IPS-20b (cell line): ENCODE data around the gene OVAAL.
"Not testable (repeated sequence)": the region's sequence is repeated elsewhere in the genome, so short reads cannot be mapped to it uniquely, and the experiment has no call there.

Experiments
- H3K27ac ChIP-seq: one replicate; pipeline ENCODE4 v1.5.1; 2013; ENCODE audit warnings: low read length
- H3K27me3 ChIP-seq: 2 replicates; pipeline ENCODE4 v1.6.1; 2013; ENCODE audit warnings: mild to moderate bottlenecking, low read length, inconsistent platforms; ENCODE audit not compliant: insufficient read depth
- H3K36me3 ChIP-seq: 2 replicates; pipeline ENCODE4 v1.6.1; 2013; ENCODE audit warnings: low read depth, mild to moderate bottlenecking, inconsistent platforms, low read length, moderate library complexity; ENCODE audit not compliant: insufficient read depth
- H3K4me1 ChIP-seq: 2 replicates; pipeline ENCODE4 v1.6.1; 2013; ENCODE audit warnings: mild to moderate bottlenecking, control low read depth, inconsistent platforms, low read length, moderate library complexity; ENCODE audit not compliant: insufficient read depth
- H3K4me3 ChIP-seq: 2 replicates; pipeline ENCODE4 v1.5.1; 2013; ENCODE audit warnings: mild to moderate bottlenecking, low read length, inconsistent platforms
- H3K9ac ChIP-seq: 2 replicates; pipeline ENCODE4 v1.6.1; 2013; ENCODE audit warnings: low read depth, mild to moderate bottlenecking, inconsistent platforms, low read length, moderate library complexity
- H3K9me3 ChIP-seq: 2 replicates; pipeline ENCODE4 v1.6.1; 2013; ENCODE audit warnings: mild to moderate bottlenecking, low read depth, low read length, inconsistent platforms; ENCODE audit not compliant: insufficient read depth

Gene OVAAL

DNA sequence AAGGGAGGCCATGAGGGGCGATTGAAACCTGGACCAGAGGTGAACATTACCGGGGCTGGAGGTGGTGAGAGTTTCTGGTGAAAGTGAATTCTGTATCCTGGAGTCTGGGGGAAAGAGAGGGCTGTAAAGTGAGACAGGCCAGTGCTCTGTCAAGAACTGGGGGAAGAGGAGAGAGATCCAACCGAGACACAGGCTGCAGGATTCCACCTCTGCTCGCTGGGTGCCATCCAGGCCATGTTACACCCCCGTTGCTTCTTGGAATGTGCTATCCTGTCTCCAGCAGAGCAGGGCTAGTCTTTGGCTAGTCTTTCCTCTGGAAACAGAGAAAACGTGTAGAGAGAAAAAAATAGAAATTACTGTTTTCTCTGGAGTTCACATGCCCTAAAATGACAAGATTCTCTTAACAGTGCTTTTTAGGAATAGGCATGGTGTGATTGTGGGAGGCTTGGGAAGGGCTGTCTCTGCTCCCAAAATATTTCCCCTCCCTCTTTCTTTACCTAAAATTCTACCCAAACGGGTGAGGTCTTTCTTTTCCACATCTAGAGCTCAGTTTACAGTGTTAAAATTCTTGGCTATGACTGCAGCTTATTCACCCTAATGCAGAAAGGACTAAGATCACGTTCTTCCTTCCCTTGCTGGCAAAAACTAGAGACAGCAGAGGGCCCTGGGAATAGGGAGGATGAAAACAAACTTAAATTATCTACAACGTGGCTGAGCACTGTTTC, 16.5 kb upstream of the OVAAL start:
- Histone ChIP-seq H3K9me3 (no peaks in the 10 kb centered on the region), H3K36me3 (no peaks in the 10 kb centered on the region), H3K4me3 (no peak overlapping the region; the same call in 1 of the 2 replicates), H3K4me1 (peaks cover 10% of the 10 kb centered on the region), H3K27ac (no peak overlapping the region), H3K9ac (no peak overlapping the region), H3K27me3 (no peaks in the 10 kb centered on the region)

DNA sequence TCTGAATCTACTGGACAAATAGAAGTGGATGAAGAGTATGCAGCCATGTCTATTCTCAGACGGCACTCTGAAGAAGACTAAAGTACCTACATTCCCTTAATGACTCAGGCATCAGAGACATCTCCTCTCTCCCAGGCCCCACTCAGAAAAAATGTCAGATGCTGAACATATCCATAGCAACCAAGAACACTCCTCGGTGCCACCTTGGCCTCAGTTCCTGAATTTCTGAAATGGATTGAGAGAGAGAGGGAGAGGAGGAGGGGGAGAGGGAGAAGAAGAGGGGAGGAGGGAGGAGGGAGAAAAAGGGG, 16.0 kb upstream of the OVAAL start:
- H3K4me1 ChIP-seq, result peaks cover 10% of the 10 kb centered on the region
- H3K9me3 ChIP-seq, result no peaks in the 10 kb centered on the region
- H3K36me3 ChIP-seq, result no peaks in the 10 kb centered on the region
- H3K4me3 ChIP-seq, result no peak overlapping the region
- H3K27ac ChIP-seq, result no peak overlapping the region
- H3K9ac ChIP-seq, result no peak overlapping the region
- no peaks in the 10 kb centered on the region for H3K27me3 ChIP-seq

DNA sequence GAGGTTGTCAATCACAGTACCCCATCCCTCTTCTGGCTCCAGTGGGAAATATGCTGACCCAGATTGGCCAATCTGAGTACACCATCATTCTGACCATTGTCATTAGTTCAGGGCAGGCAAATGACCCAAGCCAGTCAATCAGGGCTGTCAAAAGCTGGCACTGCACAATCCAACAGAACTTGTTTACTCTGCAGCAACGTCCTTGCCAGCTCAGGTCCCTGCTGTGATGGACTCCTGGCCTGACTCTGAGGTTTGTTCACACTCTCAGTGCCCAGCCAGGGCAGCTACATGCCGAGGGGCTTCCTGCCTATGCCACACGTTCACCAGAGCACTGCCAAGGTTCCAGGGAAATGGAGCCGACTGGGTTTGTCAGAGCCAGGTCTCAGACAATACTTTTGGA, 14.7 kb upstream of the OVAAL start:
- H3K4me3 ChIP-seq, result no peak overlapping the region
- no peaks in the 10 kb centered on the region for H3K36me3 ChIP-seq
- H3K9ac ChIP-seq, result no peak overlapping the region
- H3K27ac ChIP-seq, result no peak overlapping the region
- H3K4me1 ChIP-seq, result peaks cover 10% of the 10 kb centered on the region
- H3K9me3 ChIP-seq, result no peaks in the 10 kb centered on the region
- no peaks in the 10 kb centered on the region for H3K27me3 ChIP-seq

DNA sequence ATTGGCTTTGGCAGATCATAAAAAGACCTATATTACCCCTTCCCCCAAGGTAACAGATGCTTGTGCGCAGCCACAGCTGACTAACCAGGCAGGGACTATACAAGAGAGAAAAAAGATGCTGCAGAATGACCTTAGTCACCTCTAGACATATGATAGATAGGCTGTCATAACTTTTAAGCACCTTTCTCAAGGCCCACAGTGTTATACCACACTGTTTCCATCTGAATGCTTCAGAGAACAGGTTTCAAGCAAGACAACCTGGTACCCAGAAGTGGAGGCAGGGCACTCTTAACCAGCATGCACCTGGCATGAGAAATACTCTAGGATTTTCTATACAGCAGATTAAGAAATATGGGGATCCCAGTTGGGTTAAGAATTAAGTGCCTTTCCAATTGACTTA, 12.8 kb upstream of the OVAAL start:
- H3K9me3 ChIP-seq, result no peaks in the 10 kb centered on the region
- no peaks in the 10 kb centered on the region for H3K27me3 ChIP-seq
- H3K27ac ChIP-seq, result no peak overlapping the region
- no peaks in the 10 kb centered on the region for H3K36me3 ChIP-seq
- peaks cover 10% of the 10 kb centered on the region for H3K4me1 ChIP-seq
- H3K9ac ChIP-seq, result no peak overlapping the region
- H3K4me3 ChIP-seq, result no peak overlapping the region

DNA sequence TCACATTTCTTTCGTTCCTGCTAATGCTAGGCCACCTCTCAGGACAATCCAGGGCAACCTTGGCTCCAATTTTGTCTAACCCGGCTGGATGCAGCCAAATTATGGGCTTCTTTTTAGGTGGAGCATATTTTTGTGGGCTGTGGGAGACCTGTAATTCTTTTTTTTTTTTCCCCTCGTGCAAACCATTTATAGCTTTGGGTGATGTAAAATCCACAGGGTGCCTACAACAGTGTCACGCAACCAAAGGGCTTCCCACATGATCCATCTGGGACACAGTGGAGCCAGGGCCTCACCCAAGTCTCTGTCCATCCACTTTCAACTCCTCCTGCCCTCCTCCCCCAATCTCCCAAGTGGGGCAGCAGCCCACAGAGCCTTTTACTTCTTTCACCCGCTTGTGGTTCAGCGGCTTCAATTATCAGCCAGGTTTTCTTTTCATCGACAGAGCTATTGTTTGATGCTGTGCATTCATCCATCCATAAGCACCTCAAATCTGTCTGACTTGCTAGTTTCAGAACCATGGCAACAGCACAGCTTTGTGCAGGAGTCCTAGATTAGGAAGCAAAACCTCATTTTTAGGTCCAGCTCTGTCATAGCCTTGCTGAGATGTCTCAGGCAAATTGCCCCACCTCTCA, 10.0 kb upstream of the OVAAL start:
- Histone ChIP-seq H3K4me3 (no peak overlapping the region), H3K27ac (no peak overlapping the region), H3K9me3 (no peaks in the 10 kb centered on the region), H3K9ac (no peak overlapping the region), H3K4me1 (no peaks in the 10 kb centered on the region), H3K36me3 (no peaks in the 10 kb centered on the region), H3K27me3 (no peaks in the 10 kb centered on the region)

DNA sequence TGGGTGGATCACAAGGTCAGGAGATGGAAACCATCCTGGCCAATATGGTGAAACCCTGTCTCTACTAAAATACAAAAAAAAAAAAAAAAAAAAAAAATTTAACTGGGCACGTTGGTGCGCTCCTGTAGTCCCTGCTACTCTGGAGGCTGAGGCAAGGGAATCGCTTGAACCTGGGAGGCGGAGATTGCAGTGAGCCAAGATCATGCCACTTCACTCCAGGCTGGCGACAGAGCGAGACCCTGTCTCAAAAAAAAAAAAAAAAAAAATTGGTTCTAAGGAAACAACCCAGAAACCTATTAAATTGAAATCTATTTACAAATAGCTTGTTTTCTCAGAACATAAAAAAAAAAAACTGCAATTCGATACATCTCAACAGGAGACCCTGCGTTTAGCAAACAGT, 9.0 kb upstream of the OVAAL start:
- not testable (repeated sequence) for H3K27me3 ChIP-seq, H3K9me3 ChIP-seq, H3K36me3 ChIP-seq, H3K27ac ChIP-seq, H3K9ac ChIP-seq, H3K4me1 ChIP-seq, H3K4me3 ChIP-seq

DNA sequence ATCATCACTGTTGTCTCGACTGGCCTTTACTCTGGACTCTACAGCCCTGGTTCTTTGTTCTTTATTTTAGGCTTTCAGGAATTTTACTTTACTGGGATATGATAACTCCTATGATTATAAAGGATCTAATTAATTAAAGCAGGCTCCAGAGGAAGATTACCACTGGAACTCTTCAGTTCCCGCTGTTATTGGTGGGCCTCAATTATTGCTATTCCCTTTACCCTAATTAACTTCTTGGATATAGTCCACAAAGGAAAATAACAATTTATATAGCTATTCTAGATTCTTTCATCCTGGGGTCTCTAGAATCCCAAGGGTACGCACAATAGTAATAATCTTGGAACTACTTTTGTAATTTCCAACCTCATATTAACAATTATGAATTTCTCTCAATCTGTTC, 8.5 kb upstream of the OVAAL start:
- H3K9me3 ChIP-seq, result no peaks in the 10 kb centered on the region
- no peaks in the 10 kb centered on the region for H3K4me1 ChIP-seq
- no peak overlapping the region for H3K9ac ChIP-seq
- H3K36me3 ChIP-seq, result no peaks in the 10 kb centered on the region
- no peak overlapping the region for H3K4me3 ChIP-seq
- H3K27ac ChIP-seq, result no peak overlapping the region
- no peaks in the 10 kb centered on the region for H3K27me3 ChIP-seq

DNA sequence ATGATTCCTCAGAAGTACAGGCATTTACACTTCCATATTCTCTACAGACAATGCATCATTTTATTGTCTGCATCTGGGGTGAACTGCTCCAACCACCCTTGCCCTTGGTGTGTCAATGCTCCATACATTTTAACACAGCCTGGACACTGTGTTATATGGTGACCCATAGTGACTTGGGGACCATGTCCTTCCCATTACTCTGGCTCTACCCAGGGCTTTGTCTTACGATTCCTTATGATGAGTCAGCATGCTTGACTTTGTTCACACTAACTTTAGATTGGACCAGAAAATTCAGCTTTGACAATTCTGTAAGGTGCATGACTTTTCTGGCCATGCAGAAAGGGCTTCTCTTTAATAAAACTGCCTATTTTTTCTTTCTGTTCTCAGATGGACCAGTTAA, 6.8 kb upstream of the OVAAL start:
- Histone ChIP-seq H3K36me3 (no peaks in the 10 kb centered on the region), H3K9me3 (no peaks in the 10 kb centered on the region), H3K27me3 (no peaks in the 10 kb centered on the region), H3K4me1 (no peaks in the 10 kb centered on the region), H3K27ac (no peak overlapping the region), H3K9ac (no peak overlapping the region), H3K4me3 (no peak overlapping the region)

DNA sequence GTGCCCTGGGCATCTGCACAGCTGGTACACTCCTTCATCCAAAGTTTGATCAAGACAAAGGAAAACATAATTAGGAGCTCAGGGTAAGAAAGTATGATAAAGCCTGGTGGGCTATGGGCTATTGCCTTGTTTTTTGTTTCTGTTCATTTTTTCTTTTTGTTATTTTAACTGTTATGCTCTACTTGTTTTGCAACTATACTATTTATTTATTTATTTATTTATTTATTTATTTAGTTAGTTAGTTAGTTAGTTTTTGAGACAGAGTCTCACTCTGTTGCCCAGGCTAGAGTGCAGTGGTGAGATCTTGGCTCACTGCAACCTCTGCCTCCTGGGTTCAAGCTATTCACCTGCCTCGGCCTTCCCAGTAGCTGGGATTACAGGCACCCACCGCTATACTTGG, 5.7 kb upstream of the OVAAL start:
- not testable (repeated sequence) for H3K4me1 ChIP-seq, H3K27me3 ChIP-seq, H3K36me3 ChIP-seq, H3K9me3 ChIP-seq, H3K4me3 ChIP-seq, H3K9ac ChIP-seq, H3K27ac ChIP-seq

DNA sequence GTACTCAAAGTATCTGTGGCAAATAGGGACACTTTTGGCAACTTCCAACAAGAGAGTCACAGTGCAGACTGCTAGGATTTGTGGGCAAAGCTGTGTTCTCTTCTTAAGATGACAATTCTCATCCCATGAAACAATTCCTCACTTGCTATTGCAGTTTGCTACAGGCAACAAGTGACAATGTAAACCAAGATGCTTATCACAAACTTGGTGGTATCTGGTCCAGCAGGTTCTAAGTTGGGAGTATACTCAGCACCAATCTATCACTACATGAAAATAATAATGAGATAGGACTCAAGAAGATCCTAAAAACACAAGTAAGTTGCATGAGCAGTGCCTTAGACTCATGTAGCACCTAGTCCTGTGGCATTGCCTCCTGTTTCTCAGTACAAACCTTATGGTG, 3.4 kb upstream of the OVAAL start:
- no peak overlapping the region for H3K27ac ChIP-seq
- H3K4me1 ChIP-seq, result no peaks in the 10 kb centered on the region
- no peaks in the 10 kb centered on the region for H3K9me3 ChIP-seq
- no peaks in the 10 kb centered on the region for H3K36me3 ChIP-seq
- H3K27me3 ChIP-seq, result no peaks in the 10 kb centered on the region
- H3K4me3 ChIP-seq, result no peak overlapping the region
- no peak overlapping the region for H3K9ac ChIP-seq

DNA sequence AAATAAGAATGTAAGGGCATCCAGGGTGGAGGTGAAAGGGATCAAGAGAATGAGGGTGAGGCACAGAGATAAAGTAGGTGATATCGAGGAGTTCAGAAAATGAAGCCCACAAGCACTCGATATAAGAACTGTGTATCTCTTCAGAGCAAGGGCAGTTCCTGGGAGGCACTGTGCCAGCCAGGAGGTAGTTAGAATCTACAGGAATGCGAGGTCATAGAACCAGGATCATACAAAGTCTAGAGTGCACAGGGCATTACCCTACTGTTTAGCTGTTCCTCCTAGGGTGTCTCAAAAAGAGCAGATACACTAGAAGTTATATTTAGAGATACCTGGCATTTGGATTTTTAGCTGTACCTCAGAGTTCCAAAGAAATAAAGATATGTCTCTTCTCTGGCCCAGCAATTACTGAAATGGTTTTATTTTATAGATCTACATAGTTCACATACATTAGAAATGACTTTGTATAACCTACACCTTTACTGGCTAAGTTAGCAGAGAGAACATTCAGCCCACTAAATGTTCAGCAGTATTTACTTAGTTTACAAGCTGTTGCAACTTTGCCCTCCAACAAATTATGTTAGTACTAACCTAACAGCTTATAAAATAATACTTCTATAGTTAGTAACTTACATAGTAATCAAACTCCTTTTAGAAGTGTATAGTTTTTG, 1.6 kb downstream of the OVAAL start:
- Histone ChIP-seq H3K36me3 (no peaks in the 10 kb centered on the region), H3K27ac (no peak overlapping the region), H3K27me3 (no peaks in the 10 kb centered on the region), H3K4me3 (no peak overlapping the region), H3K9me3 (no peaks in the 10 kb centered on the region), H3K9ac (no peak overlapping the region), H3K4me1 (no peaks in the 10 kb centered on the region)

DNA sequence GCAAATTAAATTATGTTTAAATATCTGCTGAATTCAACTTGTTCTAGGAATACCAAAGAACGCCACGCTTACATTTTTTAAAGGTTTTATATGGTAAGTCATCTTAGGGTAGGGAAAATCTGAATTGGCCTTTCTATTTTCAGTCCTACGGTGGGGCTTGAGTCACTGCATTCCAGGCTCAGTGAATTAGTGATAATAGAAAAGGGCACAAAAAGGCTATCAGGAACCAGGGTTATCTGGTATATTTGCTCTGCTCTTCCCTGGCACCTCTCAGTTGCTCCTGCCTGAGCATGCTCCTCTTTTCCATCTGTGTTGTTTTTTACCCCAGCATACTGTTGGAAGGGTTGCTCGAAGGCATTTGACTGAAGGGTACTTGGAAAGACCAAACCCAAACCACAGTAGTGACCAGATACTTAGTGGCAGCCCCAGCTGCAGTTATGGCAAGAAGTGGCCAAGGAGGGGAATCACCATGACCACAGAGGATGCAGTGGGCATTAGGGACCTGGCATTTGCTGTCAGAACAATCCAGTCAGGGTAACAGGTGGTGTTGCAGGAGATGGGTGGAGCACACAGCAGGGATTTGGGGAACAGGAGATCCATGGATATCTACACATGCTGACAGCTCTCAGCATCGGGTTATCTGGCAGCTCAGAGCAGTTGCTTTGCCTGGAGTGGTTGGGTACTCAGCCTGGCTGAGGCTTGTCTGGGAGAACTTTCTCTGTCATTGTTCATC, 2.3 kb downstream of the OVAAL start:
- Histone ChIP-seq H3K27me3 (no peaks in the 10 kb centered on the region), H3K4me3 (no peak overlapping the region), H3K36me3 (no peaks in the 10 kb centered on the region), H3K27ac (no peak overlapping the region), H3K9me3 (no peaks in the 10 kb centered on the region), H3K4me1 (no peaks in the 10 kb centered on the region), H3K9ac (no peak overlapping the region)
